Thoracic aorta endothelial cell (primary cell): ENCODE data around the gene CT45A9. TPM values are rescaled to one million over a fixed set of nuclear protein-coding genes. Genes with fewer than 3 reads are reported as not detected.

ENCODE experiments used
- total RNA-seq: library from RNA; depleted of rRNA; stranded (reverse); fragments of >200 nt; gene quantifications from 2 replicates; pipeline ENCODE4 v1.2.3, GENCODE V29; 2012

Gene CT45A9
- total RNA-seq = not detected in 2 replicates

DNA sequence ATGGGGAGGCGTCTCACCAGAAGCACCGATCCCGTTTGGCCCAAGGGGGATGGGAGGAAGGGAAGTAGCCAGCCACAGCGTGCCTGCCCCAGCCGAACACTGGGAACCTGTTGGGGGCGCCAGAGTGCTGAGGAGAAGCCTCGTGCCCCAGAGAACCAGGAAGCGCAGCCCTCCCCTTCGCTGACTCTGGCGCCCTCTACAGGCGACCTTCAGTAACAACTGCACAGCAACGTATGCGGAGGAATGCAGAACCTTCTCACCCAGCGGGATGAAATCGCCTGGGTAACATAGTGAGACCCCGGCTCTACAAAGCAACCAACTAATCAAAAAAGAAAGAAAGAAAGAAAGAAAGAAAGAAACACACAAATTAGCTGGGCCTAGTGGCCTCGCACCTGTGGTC lies at the start of gene CT45A9:
Gene CT45A9, minus strand, starts transcription at position 101 of the 400 bp plus-strand sequence. CDS start 3,751 bp downstream, outside the sequence.

GRCh38 chrX:135893294-135893817 lies 21.7 kb upstream of the CT45A9 start, which contains the start of the genes CT45A10 and SAGE1:
Gene CT45A10, minus strand, starts transcription at chrX:135893444. Its CDS starts 8,100 bp downstream, at chrX:135885344.
Gene SAGE1, plus strand, starts transcription at chrX:135893716. Its CDS starts 2,527 bp downstream, at chrX:135896243.

DNA sequence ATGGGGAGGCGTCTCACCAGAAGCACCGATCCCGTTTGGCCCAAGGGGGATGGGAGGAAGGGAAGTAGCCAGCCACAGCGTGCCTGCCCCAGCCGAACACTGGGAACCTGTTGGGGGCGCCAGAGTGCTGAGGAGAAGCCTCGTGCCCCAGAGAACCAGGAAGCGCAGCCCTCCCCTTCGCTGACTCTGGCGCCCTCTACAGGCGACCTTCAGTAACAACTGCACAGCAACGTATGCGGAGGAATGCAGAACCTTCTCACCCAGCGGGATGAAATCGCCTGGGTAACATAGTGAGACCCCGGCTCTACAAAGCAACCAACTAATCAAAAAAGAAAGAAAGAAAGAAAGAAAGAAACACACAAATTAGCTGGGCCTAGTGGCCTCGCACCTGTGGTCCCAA lies 17.2 kb downstream of the CT45A9 start, which contains the start of gene CT45A8:
Gene CT45A8, minus strand, starts transcription at position 101 of the 400 bp plus-strand sequence. CDS start 3,755 bp downstream, outside the sequence.

GRCh38 chrX:135837180-135837579 lies 34.4 kb downstream of the CT45A9 start, which contains the start of gene CT45A7:
Gene CT45A7, minus strand, starts transcription at chrX:135837280. Its CDS starts 3,747 bp downstream, at chrX:135833533.

DNA sequence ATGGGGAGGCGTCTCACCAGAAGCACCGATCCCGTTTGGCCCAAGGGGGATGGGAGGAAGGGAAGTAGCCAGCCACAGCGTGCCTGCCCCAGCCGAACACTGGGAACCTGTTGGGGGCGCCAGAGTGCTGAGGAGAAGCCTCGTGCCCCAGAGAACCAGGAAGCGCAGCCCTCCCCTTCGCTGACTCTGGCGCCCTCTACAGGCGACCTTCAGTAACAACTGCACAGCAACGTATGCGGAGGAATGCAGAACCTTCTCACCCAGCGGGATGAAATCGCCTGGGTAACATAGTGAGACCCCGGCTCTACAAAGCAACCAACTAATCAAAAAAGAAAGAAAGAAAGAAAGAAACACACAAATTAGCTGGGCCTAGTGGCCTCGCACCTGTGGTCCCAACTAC lies 51.7 kb downstream of the CT45A9 start, which contains the start of gene CT45A2:
Gene CT45A2, minus strand, starts transcription at position 101 of the 400 bp plus-strand sequence. CDS start 3,747 bp downstream, outside the sequence.

Other genes starting within 250 kb of the CT45A9 start
- gene CT45A1, start 158.2 kb downstream of the CT45A9 start, total RNA-seq = not detected in 2 replicates
- not detected in 2 replicates for gene CT45A3, start 103.6 kb downstream of the CT45A9 start, total RNA-seq
- not detected in 2 replicates for gene CT45A5, start 86.3 kb downstream of the CT45A9 start, total RNA-seq
- not detected in 2 replicates for gene CT45A6, start 69.0 kb downstream of the CT45A9 start, total RNA-seq
- not detected in 2 replicates for gene CT45A2, start 51.8 kb downstream of the CT45A9 start, total RNA-seq
- gene CT45A7, start 34.5 kb downstream of the CT45A9 start, total RNA-seq = not detected in 2 replicates
- not detected in 2 replicates for gene CT45A8, start 17.3 kb downstream of the CT45A9 start, total RNA-seq
- not detected in 2 replicates for gene CT45A10, start 21.6 kb upstream of the CT45A9 start, total RNA-seq
- gene SAGE1, start 21.9 kb upstream of the CT45A9 start, total RNA-seq = not detected in 2 replicates
- gene MMGT1, start 102.2 kb upstream of the CT45A9 start, total RNA-seq = 31.1 and 34.4 TPM in 2 replicates
- gene SLC9A6, start 113.6 kb upstream of the CT45A9 start, total RNA-seq = 18.0 and 23.4 TPM in 2 replicates